Measurements from ENCODE around the gene PTOV1.
A peak's percentile ranks its signal among the peaks of the same experiment; 100 is the strongest.

The PTOV1 gene

GRCh38 chr19:49840321-49840720 lies 10.6 kb upstream of the PTOV1 start:
- H3K27me3 ChIP-seq (ENCODE audit: low read length), result no peaks in the 10 kb centered on the region
- no peak overlapping the region for H3K9ac ChIP-seq (ENCODE audit: low read length)
- no peaks in the 10 kb centered on the region for H3K79me2 ChIP-seq (ENCODE audit: insufficient read depth, low read length)
- H3F3A ChIP-seq (ENCODE audit: insufficient read depth), result peaks cover 9% of the 10 kb centered on the region; the same call in 1 of the 2 replicates
- H3K9me3 ChIP-seq (ENCODE audit: insufficient read depth, low read length), result no peaks in the 10 kb centered on the region
- 0 out of 2 replicates have a peak, but pooled peaks cover 3% of the 10 kb centered on the region for H3K36me3 ChIP-seq (ENCODE audit: low read length)
- H2AFZ ChIP-seq (ENCODE audit: low read depth, low read length, severe bottlenecking), result no peak overlapping the region
- no peak for TF ChIP-seq CTCF (IDR thresholded peaks at IDR 0.05; ENCODE audit: insufficient read depth, low read length, poor library complexity, severe bottlenecking)
- TF ChIP-seq EZH2phosphoT487 (conservative IDR thresholded peaks at IDR 0.05; ENCODE audit: low read length), result no peak
- no peak overlapping the region for H3K4me3 ChIP-seq (ENCODE audit: insufficient read depth, low read length, poor library complexity, severe bottlenecking)
- no peak overlapping the region for H3K4me2 ChIP-seq (ENCODE audit: low read depth, low read length, poor library complexity, severe bottlenecking)
- H3K9me2 ChIP-seq (replicated peaks; ENCODE audit: insufficient read depth, low read length), result no peaks in the 10 kb centered on the region
- H4K20me1 ChIP-seq (ENCODE audit: low read depth, low read length), result no peaks in the 10 kb centered on the region
- no peak overlapping the region for H3K27ac ChIP-seq (ENCODE audit: low read depth, low read length)

- no peak overlapping the region for H3K4me2 ChIP-seq (ENCODE audit: low read depth, low read length, poor library complexity, severe bottlenecking)
- no peak for TF ChIP-seq EZH2phosphoT487 (conservative IDR thresholded peaks at IDR 0.05; ENCODE audit: low read length)
- H3K9me2 ChIP-seq (replicated peaks; ENCODE audit: insufficient read depth, low read length), result no peaks in the 10 kb centered on the region
- no peaks in the 10 kb centered on the region for H4K20me1 ChIP-seq (ENCODE audit: low read depth, low read length)
- H3K4me3 ChIP-seq (ENCODE audit: insufficient read depth, low read length, poor library complexity, severe bottlenecking), result no peak overlapping the region
- no peaks in the 10 kb centered on the region for H3K9me3 ChIP-seq (ENCODE audit: insufficient read depth, low read length)
- no peaks in the 10 kb centered on the region for H3K27me3 ChIP-seq (ENCODE audit: low read length)
- H3K79me2 ChIP-seq (ENCODE audit: insufficient read depth, low read length), result no peaks in the 10 kb centered on the region
- 0 out of 2 replicates have a peak, but pooled peaks cover 3% of the 10 kb centered on the region for H3K36me3 ChIP-seq (ENCODE audit: low read length)
- H2AFZ ChIP-seq (ENCODE audit: low read depth, low read length, severe bottlenecking), result no peak overlapping the region
- H3K27ac ChIP-seq (ENCODE audit: low read depth, low read length), result no peak overlapping the region
- H3K9ac ChIP-seq (ENCODE audit: low read length), result no peak overlapping the region
- peaks cover 9% of the 10 kb centered on the region; the same call in 1 of the 2 replicates for H3F3A ChIP-seq (ENCODE audit: insufficient read depth)
These were observed 10.2 kb upstream of the PTOV1 start for GRCh38 chr19:49840736-49841249.

GRCh38 chr19:49843265-49843664 lies 7.7 kb upstream of the PTOV1 start:
- Histone ChIP-seq H3K9me3 (ENCODE audit: insufficient read depth, low read length) (no peaks in the 10 kb centered on the region), H3K36me3 (ENCODE audit: low read length) (0 out of 2 replicates have a peak, but pooled peaks cover 3% of the 10 kb centered on the region), H3K27me3 (ENCODE audit: low read length) (no peaks in the 10 kb centered on the region), H2AFZ (ENCODE audit: low read depth, low read length, severe bottlenecking) (no peak overlapping the region), H3K4me2 (ENCODE audit: low read depth, low read length, poor library complexity, severe bottlenecking) (peak overlapping the region; percentile 33), H3K9me2 (replicated peaks; ENCODE audit: insufficient read depth, low read length) (no peaks in the 10 kb centered on the region), H4K20me1 (ENCODE audit: low read depth, low read length) (no peaks in the 10 kb centered on the region), H3K79me2 (ENCODE audit: insufficient read depth, low read length) (no peaks in the 10 kb centered on the region), H3K27ac (ENCODE audit: low read depth, low read length) (peak overlapping the region; percentile 55; the same call in 1 of the 2 replicates), H3K4me3 (ENCODE audit: insufficient read depth, low read length, poor library complexity, severe bottlenecking) (no peak overlapping the region), H3F3A (ENCODE audit: insufficient read depth) (peaks cover 9% of the 10 kb centered on the region; the same call in 1 of the 2 replicates), H3K9ac (ENCODE audit: low read length) (no peak overlapping the region)
- TF ChIP-seq EZH2phosphoT487 (conservative IDR thresholded peaks at IDR 0.05; ENCODE audit: low read length) (no peak), CTCF (IDR thresholded peaks at IDR 0.05; ENCODE audit: insufficient read depth, low read length, poor library complexity, severe bottlenecking) (no peak)

Measured in SU-DHL-6 (cell line).